ENCODE measurements around the gene PNLIPRP3. TPM values are rescaled to one million over a fixed set of nuclear protein-coding genes. Genes with fewer than 3 reads are reported as not detected.

PNLIPRP3 gene
- total and polyA plus RNA-seq, 2 donors (not counting 1 experiment from before 2014, with no cell fraction given), result not detected

- no peak overlapping the region for H3K4me2 ChIP-seq (ENCODE audit: extremely low read depth, insufficient read depth, low read length)
- TF ChIP-seq CTCF (conservative IDR thresholded peaks at IDR 0.05 in 1 of 2, IDR thresholded peaks at IDR 0.05 in 1 of 2; ENCODE audit: low read depth in 1 of 2, low read length in 2 of 2) (no peak), EZH2 (IDR thresholded peaks at IDR 0.05; ENCODE audit: low read length, missing control alignments) (no peak)
Measured at GRCh38 chr10:116486770-116487448, 59.3 kb downstream of the PNLIPRP3 start.

GRCh38 chr10:116487522-116488430 lies 60.1 kb downstream of the PNLIPRP3 start:
- no peak for DNase-seq (ENCODE audit: low read depth in 2 of 2)
- H3K4me3 ChIP-seq (replicated peaks in 1 of 4; ENCODE audit: control extremely low read depth in 1 of 4, insufficient read depth in 1 of 4, low read depth in 3 of 4, low read length in 4 of 4), result no peak overlapping the region
- H4K20me1 ChIP-seq (ENCODE audit: control insufficient read depth, extremely low read depth, insufficient read depth, low read length), result no peaks in the 10 kb centered on the region
- H3K4me2 ChIP-seq (ENCODE audit: extremely low read depth, insufficient read depth, low read length), result no peak overlapping the region
- H3K27me3 ChIP-seq (ENCODE audit: control insufficient read depth, insufficient read depth, low read length), result no peaks in the 10 kb centered on the region
- no peak overlapping the region for H2AFZ ChIP-seq (ENCODE audit: low read length)
- H3K4me1 ChIP-seq (ENCODE audit: control insufficient read depth, extremely low read depth, insufficient read depth, low read length), result no peaks in the 10 kb centered on the region
- H3K27ac ChIP-seq (ENCODE audit: insufficient read depth, low read length), result no peak overlapping the region
- no peaks in the 10 kb centered on the region for H3K9me3 ChIP-seq (ENCODE audit: control insufficient read depth, insufficient read depth, low read depth, low read length)
- H3K79me2 ChIP-seq (ENCODE audit: control insufficient read depth, insufficient read depth, low read length), result no peaks in the 10 kb centered on the region
- TF ChIP-seq CTCF (conservative IDR thresholded peaks at IDR 0.05 in 1 of 2, IDR thresholded peaks at IDR 0.05 in 1 of 2; ENCODE audit: low read depth in 1 of 2, low read length in 2 of 2) (no peak), EZH2 (IDR thresholded peaks at IDR 0.05; ENCODE audit: low read length, missing control alignments) (no peak)
- no peaks in the 10 kb centered on the region for H3K36me3 ChIP-seq (ENCODE audit: control insufficient read depth, insufficient read depth, low read length)
- no peak overlapping the region for H3K9ac ChIP-seq (ENCODE audit: insufficient read depth, low read length)

More at GRCh38 chr10:116486770-116487448, 59.3 kb downstream of the PNLIPRP3 start:
- H4K20me1 ChIP-seq (ENCODE audit: control insufficient read depth, extremely low read depth, insufficient read depth, low read length), result no peaks in the 10 kb centered on the region
- no peaks in the 10 kb centered on the region for H3K4me1 ChIP-seq (ENCODE audit: control insufficient read depth, extremely low read depth, insufficient read depth, low read length)
- H3K36me3 ChIP-seq (ENCODE audit: control insufficient read depth, insufficient read depth, low read length), result no peaks in the 10 kb centered on the region
- no peak overlapping the region for H3K4me3 ChIP-seq (replicated peaks in 1 of 4; ENCODE audit: control extremely low read depth in 1 of 4, insufficient read depth in 1 of 4, low read depth in 3 of 4, low read length in 4 of 4)
- H3K9ac ChIP-seq (ENCODE audit: insufficient read depth, low read length), result no peak overlapping the region
- no peak overlapping the region for H2AFZ ChIP-seq (ENCODE audit: low read length)
- H3K79me2 ChIP-seq (ENCODE audit: control insufficient read depth, insufficient read depth, low read length), result no peaks in the 10 kb centered on the region
- no peak for DNase-seq (ENCODE audit: low read depth in 2 of 2)
- no peaks in the 10 kb centered on the region for H3K9me3 ChIP-seq (ENCODE audit: control insufficient read depth, insufficient read depth, low read depth, low read length)
- H3K27ac ChIP-seq (ENCODE audit: insufficient read depth, low read length), result no peak overlapping the region
- H3K27me3 ChIP-seq (ENCODE audit: control insufficient read depth, insufficient read depth, low read length), result no peaks in the 10 kb centered on the region

- no peak overlapping the region for H3K4me2 ChIP-seq (ENCODE audit: extremely low read depth, insufficient read depth, low read length)
- no peaks in the 10 kb centered on the region for H4K20me1 ChIP-seq (ENCODE audit: control insufficient read depth, extremely low read depth, insufficient read depth, low read length)
- no peaks in the 10 kb centered on the region for H3K9me3 ChIP-seq (ENCODE audit: control insufficient read depth, insufficient read depth, low read depth, low read length)
- no peaks in the 10 kb centered on the region for H3K4me1 ChIP-seq (ENCODE audit: control insufficient read depth, extremely low read depth, insufficient read depth, low read length)
- no peak for DNase-seq (ENCODE audit: low read depth in 2 of 2)
- no peak overlapping the region for H3K9ac ChIP-seq (ENCODE audit: insufficient read depth, low read length)
- H3K27me3 ChIP-seq (ENCODE audit: control insufficient read depth, insufficient read depth, low read length), result no peaks in the 10 kb centered on the region
- no peak overlapping the region for H3K27ac ChIP-seq (ENCODE audit: insufficient read depth, low read length)
- no peak overlapping the region for H3K4me3 ChIP-seq (replicated peaks in 1 of 4; ENCODE audit: control extremely low read depth in 1 of 4, insufficient read depth in 1 of 4, low read depth in 3 of 4, low read length in 4 of 4)
- no peaks in the 10 kb centered on the region for H3K79me2 ChIP-seq (ENCODE audit: control insufficient read depth, insufficient read depth, low read length)
- H2AFZ ChIP-seq (ENCODE audit: low read length), result no peak overlapping the region
- TF ChIP-seq CTCF (conservative IDR thresholded peaks at IDR 0.05 in 1 of 2, IDR thresholded peaks at IDR 0.05 in 1 of 2; ENCODE audit: low read depth in 1 of 2, low read length in 2 of 2) (no peak), EZH2 (IDR thresholded peaks at IDR 0.05; ENCODE audit: low read length, missing control alignments) (no peak)
- no peaks in the 10 kb centered on the region for H3K36me3 ChIP-seq (ENCODE audit: control insufficient read depth, insufficient read depth, low read length)
Measured at GRCh38 chr10:116489460-116489859, 61.8 kb downstream of the PNLIPRP3 start.

Data from fibroblast of lung (primary cell).